Measurements from ENCODE around the gene TBC1D10B. TPM values are rescaled to one million over a fixed set of nuclear protein-coding genes. Genes with fewer than 3 reads are reported as not detected.
"Not testable (repeated sequence)": the region's sequence is repeated elsewhere in the genome, so short reads cannot be mapped to it uniquely, and the experiment has no call there.

TBC1D10B gene
- total RNA-seq, 6 experiments from 2014 or later: 7.9 to 12.3 (median 10.6) TPM

GRCh38 chr16:30397056-30397455, 26.8 kb upstream of the TBC1D10B start:
- H3K27ac ChIP-seq: no peak overlapping the region
- 83% methylated on average over 2 of the region's 4 CpGs for WGBS (ENCODE audit: insufficient coverage, low coverage, low lambda C conversion rate, missing lambda C conversion rate)
- H3K4me3 ChIP-seq: no peak overlapping the region
- intact Hi-C loops (cut with DNase I): no loop called here
- DNase-seq (no peak), ATAC-seq (no peak)
- no peaks in the 10 kb centered on the region for H3K27me3 ChIP-seq
- no peak for TF ChIP-seq POLR2A (IDR thresholded peaks at IDR 0.05)
- TF ChIP-seq CTCF (IDR thresholded peaks at IDR 0.05): no peak
- peaks cover 0 to 4% (median 0%) of the 10 kb centered on the region in 4 donors for H3K36me3 ChIP-seq
- peaks cover 0 to 33% (median 6%) of the 10 kb centered on the region in 4 donors for H3K4me1 ChIP-seq
- no peaks in the 10 kb centered on the region for H3K9me3 ChIP-seq

GRCh38 chr16:30396627-30397026, 26.3 kb upstream of the TBC1D10B start:
- 59% methylated on average over 4 of the region's 4 CpGs for WGBS (ENCODE audit: insufficient coverage, low coverage, low lambda C conversion rate, missing lambda C conversion rate)
- DNase-seq: not testable (repeated sequence)
- H3K4me1 ChIP-seq: peaks cover 0 to 29% (median 4%) of the 10 kb centered on the region in 4 donors

GRCh38 chr16:30395992-30396585, 25.8 kb upstream of the TBC1D10B start:
- peaks cover 0 to 23% (median under 1%) of the 10 kb centered on the region in 4 donors for H3K4me1 ChIP-seq
- 12% methylated on average over 8 of the region's 13 CpGs for WGBS (ENCODE audit: insufficient coverage, low coverage, low lambda C conversion rate, missing lambda C conversion rate)
- H3K9me3 ChIP-seq: no peaks in the 10 kb centered on the region
- H3K36me3 ChIP-seq: peaks cover 0 to 4% (median 0%) of the 10 kb centered on the region in 4 donors
- DNase-seq (no peak), ATAC-seq (no peak)
- intact Hi-C loops (cut with DNase I): no loop called here
- TF ChIP-seq CTCF (IDR thresholded peaks at IDR 0.05) (no peak), POLR2A (IDR thresholded peaks at IDR 0.05) (no peak)
- peak overlapping the region in 2 of 3 donors; percentile 59 to 67 for H3K27ac ChIP-seq
- H3K4me3 ChIP-seq: peak overlapping the region; percentile 80 to 96 (median 82)
- H3K27me3 ChIP-seq: no peaks in the 10 kb centered on the region

More at GRCh38 chr16:30396627-30397026, 26.3 kb upstream of the TBC1D10B start:
- intact Hi-C loops (cut with DNase I); ATAC-seq; H3K36me3 ChIP-seq; H3K4me3 ChIP-seq; H3K27me3 ChIP-seq; H3K9me3 ChIP-seq: not testable (repeated sequence)
- peak overlapping the region in 1 of 3 donors; percentile 59 for H3K27ac ChIP-seq

GRCh38 chr16:30395155-30395991, 25.1 kb upstream of the TBC1D10B start, which contains the start of gene ZNF48:
Gene ZNF48 (plus strand): TSS chr16:30395420. CDS start chr16:30395795, 375 bp downstream.
- Histone ChIP-seq H3K9me3 (no peaks in the 10 kb centered on the region), H3K36me3 (peaks cover 0 to 4% (median 0%) of the 10 kb centered on the region in 4 donors), H3K27ac (peak within 1 kb of the TSS; percentile 44 to 67 (median 59)), H3K4me1 (peaks cover 0 to 20% (median 0%) of the 10 kb centered on the region in 4 donors), H3K27me3 (no peaks in the 10 kb centered on the region), H3K4me3 (peak within 1 kb of the TSS; percentile 80 to 96 (median 82))
- DNase-seq (peak; percentile 90 to 92 (median 92)), ATAC-seq (peak; percentile 87 to 96 (median 93))
- intact Hi-C loops (cut with DNase I): no loop called here
- TF ChIP-seq POLR2A (IDR thresholded peaks at IDR 0.05): peak; percentile 55
- peak in 3 of 4 donors; percentile 15 to 73 (median 70) for TF ChIP-seq CTCF (IDR thresholded peaks at IDR 0.05)
- under 1% methylated on average over 31 of the region's 103 CpGs for WGBS (ENCODE audit: insufficient coverage, low coverage, low lambda C conversion rate, missing lambda C conversion rate)

Measured in right lobe of liver (tissue), 6 donors.